ENCODE data around the gene FAM181A. TPM values are rescaled to one million over a fixed set of nuclear protein-coding genes. Genes with fewer than 3 reads are reported as not detected.

Gene FAM181A
- total RNA-seq, 2 donors from 2014 or later = not detected

DNA sequence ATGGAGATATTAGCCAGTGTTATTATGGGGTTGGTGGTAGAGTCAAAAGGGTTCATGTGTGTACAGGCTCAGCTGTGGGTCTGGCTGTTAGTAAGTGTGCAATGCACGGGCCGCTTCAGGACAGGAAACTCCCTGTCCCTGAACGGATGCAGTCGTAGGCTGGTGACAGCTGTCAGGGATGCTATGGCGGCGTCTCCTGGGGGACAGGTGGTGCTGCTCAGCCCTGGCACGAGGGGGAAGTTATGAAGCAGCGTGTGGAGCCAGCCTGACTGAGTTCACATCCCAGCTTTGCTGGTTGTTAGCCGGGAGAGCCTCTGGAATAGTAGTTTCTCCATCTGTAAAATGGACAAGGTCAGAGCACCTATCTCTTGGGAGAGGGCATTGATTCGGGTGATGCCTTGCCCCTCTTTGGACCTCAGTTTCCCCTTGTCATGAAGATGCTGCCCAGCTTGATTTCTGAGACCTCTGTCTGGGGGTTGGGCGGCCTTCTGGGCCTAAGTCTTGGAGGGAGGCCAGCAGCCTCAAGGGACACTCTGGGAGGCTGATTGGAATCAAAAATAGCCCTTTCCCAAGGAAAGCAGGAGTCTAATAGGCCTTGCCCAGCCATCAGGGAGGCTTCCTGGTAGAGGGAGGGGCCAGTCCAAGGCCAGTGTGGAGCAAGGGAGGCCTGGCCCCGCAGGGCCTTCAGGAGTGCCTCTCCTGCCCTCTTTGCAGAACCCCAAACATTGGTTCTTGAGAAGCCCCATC lies 42.1 kb downstream of the FAM181A start:
- no peak overlapping the region for H3K27ac ChIP-seq
- no peak for DNase-seq
- no peak for ATAC-seq
- H3K27me3 ChIP-seq = no peaks in the 10 kb centered on the region
- TF ChIP-seq POLR2A (IDR thresholded peaks at IDR 0.05) = no peak
- TF ChIP-seq, protein P1, sequence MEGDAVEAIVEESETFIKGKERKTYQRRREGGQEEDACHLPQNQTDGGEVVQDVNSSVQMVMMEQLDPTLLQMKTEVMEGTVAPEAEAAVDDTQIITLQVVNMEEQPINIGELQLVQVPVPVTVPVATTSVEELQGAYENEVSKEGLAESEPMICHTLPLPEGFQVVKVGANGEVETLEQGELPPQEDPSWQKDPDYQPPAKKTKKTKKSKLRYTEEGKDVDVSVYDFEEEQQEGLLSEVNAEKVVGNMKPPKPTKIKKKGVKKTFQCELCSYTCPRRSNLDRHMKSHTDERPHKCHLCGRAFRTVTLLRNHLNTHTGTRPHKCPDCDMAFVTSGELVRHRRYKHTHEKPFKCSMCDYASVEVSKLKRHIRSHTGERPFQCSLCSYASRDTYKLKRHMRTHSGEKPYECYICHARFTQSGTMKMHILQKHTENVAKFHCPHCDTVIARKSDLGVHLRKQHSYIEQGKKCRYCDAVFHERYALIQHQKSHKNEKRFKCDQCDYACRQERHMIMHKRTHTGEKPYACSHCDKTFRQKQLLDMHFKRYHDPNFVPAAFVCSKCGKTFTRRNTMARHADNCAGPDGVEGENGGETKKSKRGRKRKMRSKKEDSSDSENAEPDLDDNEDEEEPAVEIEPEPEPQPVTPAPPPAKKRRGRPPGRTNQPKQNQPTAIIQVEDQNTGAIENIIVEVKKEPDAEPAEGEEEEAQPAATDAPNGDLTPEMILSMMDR (IDR thresholded peaks at IDR 0.05) = no peak
- 69 to 90% methylated on average over 10 to 12 of the region's 12 CpGs for WGBS, 2 donors
- intact Hi-C loops (cut with DNase I) = no loop called here
- H3K4me3 ChIP-seq = no peak overlapping the region
- H3K9me3 ChIP-seq = no peaks in the 10 kb centered on the region
- no peaks in the 10 kb centered on the region for H3K4me1 ChIP-seq
- no peaks in the 10 kb centered on the region for H3K36me3 ChIP-seq (replicated peaks in 1 of 2; ENCODE audit: insufficient read depth in 1 of 2, low read depth in 2 of 2)

DNA sequence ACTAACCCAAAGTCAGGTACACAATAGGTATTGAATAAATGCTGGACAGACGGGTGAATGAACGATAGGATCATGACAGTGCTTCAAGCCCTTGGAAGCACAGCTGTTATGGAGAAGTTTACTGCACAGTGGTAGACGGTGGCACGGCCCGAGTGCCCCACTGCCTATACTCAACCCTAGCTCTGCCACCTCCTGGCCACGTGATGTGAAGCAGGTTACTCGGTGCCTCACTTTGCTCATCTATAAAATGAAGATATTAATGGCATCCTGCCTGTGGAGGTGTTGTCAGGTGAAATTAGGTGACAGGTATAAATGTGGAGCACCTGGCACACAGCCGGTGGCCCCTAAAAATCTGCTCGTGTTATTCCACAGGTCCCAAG lies 43.4 kb downstream of the FAM181A start:
- no peaks in the 10 kb centered on the region for H3K4me1 ChIP-seq
- H3K27me3 ChIP-seq = no peaks in the 10 kb centered on the region
- TF ChIP-seq, protein P1 (IDR thresholded peaks at IDR 0.05) = peak; percentile 15 to 72 (median 55)
- no peak for TF ChIP-seq POLR2A (IDR thresholded peaks at IDR 0.05)
- 15 to 17% methylated on average over 4 to 9 of the region's 9 CpGs for WGBS, 2 donors
- intact Hi-C loops (cut with DNase I) = no loop called here
- ATAC-seq (peak; percentile 74), DNase-seq (peak; percentile 52 to 70 (median 66))
- no peak overlapping the region for H3K4me3 ChIP-seq
- no peaks in the 10 kb centered on the region for H3K36me3 ChIP-seq (replicated peaks in 1 of 2; ENCODE audit: insufficient read depth in 1 of 2, low read depth in 2 of 2)
- no peak overlapping the region for H3K27ac ChIP-seq
- H3K9me3 ChIP-seq = no peaks in the 10 kb centered on the region

DNA sequence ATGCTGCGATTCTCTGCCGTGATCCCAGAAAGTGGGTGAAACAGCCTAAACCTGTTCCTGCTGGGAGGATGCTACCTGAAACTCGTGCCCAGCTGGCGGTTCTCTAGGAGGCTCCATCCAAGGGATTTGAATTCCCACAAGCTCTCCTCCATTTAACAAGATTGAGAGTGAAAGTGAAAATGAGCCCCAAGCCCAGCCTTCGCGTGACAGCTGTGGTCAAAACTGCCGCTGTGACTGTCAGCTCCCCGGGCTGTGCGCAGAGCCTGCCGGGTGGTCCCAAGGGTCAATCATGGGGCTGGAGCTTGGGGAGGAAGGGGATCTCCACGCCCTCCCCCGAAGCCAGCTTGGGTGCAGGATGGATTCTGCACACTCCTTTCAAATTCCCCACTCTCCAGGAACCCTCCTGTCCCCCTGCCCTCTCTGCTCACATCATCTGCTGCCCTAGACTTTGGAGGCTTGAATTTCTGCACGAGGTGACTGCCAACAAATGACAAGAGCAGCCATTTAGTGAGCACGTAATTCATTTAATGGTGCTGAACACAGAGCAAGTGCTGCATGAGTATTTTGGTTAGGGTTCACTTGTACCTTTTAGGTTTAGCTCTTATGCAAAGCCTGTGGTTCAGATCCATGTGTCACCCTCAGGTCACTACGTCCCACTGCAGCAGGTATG lies 44.0 kb downstream of the FAM181A start:
- no peaks in the 10 kb centered on the region for H3K4me1 ChIP-seq
- H3K27ac ChIP-seq = no peak overlapping the region
- WGBS, 2 donors = 51 to 52% methylated on average over 10 to 15 of the region's 15 CpGs
- DNase-seq = no peak
- no peak overlapping the region for H3K4me3 ChIP-seq
- intact Hi-C loops (cut with DNase I) = no loop called here
- H3K9me3 ChIP-seq = no peaks in the 10 kb centered on the region
- no peaks in the 10 kb centered on the region for H3K36me3 ChIP-seq (replicated peaks in 1 of 2; ENCODE audit: insufficient read depth in 1 of 2, low read depth in 2 of 2)
- no peak for ATAC-seq
- no peak for TF ChIP-seq POLR2A (IDR thresholded peaks at IDR 0.05)
- TF ChIP-seq, protein P1 (IDR thresholded peaks at IDR 0.05) = peak in 1 of 7 experiments; percentile 0
- no peaks in the 10 kb centered on the region for H3K27me3 ChIP-seq

DNA sequence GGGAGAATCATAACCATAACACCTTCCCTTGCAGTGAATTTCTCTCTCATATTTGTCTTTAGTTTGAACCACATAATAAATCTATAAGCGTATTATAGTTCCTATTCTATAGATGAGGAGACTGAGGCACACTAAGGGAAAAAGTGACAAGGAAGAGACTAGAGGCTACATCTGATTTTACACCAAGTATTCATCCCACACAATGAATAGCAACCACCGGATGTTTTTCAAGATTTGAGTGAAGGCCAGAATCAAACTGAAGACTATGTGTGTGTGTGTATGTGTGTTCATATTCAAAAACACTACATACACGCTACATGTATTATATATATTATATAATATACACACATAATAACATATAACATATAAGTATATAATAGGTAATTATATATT lies 44.5 kb downstream of the FAM181A start:
- Histone ChIP-seq H3K4me3 (no peak overlapping the region), H3K9me3 (no peaks in the 10 kb centered on the region), H3K36me3 (replicated peaks in 1 of 2; ENCODE audit: insufficient read depth in 1 of 2, low read depth in 2 of 2) (no peaks in the 10 kb centered on the region), H3K27me3 (no peaks in the 10 kb centered on the region), H3K27ac (no peak overlapping the region), H3K4me1 (no peaks in the 10 kb centered on the region)
- TF ChIP-seq, protein P1 (IDR thresholded peaks at IDR 0.05) = no peak
- TF ChIP-seq POLR2A (IDR thresholded peaks at IDR 0.05) = no peak
- intact Hi-C loops (cut with DNase I) = no loop called here
- no peak for ATAC-seq
- WGBS, 2 donors = 76 to 79% methylated on average over 3 of the region's 3 CpGs
- no peak for DNase-seq

Measured in body of pancreas (tissue), 4 donors.